ENCODE results near the gene MAP2K4. TPM values are rescaled to one million over a fixed set of nuclear protein-coding genes. Genes with fewer than 3 reads are reported as not detected.

The MAP2K4 gene
- total RNA-seq, 2 donors from 2014 or later = 19.9 to 24.9 TPM

DNA sequence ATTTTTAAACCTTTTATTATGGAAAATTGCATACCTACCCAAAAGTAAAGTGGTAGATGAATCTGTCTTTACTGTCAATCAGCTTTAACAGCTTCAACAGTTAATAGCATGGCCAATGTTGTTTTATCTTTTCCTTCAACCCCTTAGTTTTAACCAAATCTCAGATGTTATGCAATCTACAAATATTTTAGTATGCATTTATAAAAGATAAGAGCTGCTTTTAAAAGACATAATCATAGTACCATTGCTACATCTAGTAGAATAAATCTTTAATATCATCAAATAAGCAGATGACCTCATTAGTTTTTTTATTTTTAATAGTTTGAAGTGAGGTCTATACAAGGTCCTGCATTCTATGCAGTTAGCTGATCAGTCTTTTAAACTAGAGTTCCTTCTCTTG, 37.9 kb downstream of the MAP2K4 start:
- Mint-ChIP-seq H3K36me3 (peaks cover 10 to 25% of the 10 kb centered on the region in 2 donors), H3K9me3 (no peaks in the 10 kb centered on the region), H3K27ac (peak overlapping the region in 1 of 2 donors; percentile 44)
- DNase-seq (ENCODE audit: low spot score in 2 of 2) (no peak), ATAC-seq (no peak)

DNA sequence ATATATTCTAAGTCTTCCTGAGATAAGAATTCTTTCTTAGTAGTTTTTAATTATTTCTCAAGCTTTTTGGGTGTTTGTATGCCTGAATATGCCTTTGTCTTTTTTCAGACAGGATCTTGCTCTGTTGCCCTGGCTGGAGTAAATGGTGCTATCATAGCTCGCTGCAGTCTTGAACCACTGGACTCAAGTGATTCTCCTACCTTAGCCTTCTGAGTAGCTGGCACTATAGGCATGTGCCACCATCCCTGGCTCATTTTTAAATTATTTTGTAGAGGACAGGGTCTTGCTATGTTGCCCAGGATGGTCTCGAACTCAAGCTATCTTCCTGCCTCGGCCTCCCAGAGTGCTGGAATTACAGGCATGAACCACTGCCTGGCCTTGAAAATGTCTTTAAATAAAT, 41.6 kb downstream of the MAP2K4 start:
- no peak for DNase-seq (ENCODE audit: low spot score in 2 of 2)
- peaks cover 10 to 29% of the 10 kb centered on the region in 2 donors for H3K36me3 Mint-ChIP-seq
- peak overlapping the region in 1 of 2 donors; percentile 50 for H3K27ac Mint-ChIP-seq
- no peak for ATAC-seq
- H3K9me3 Mint-ChIP-seq = no peaks in the 10 kb centered on the region

DNA sequence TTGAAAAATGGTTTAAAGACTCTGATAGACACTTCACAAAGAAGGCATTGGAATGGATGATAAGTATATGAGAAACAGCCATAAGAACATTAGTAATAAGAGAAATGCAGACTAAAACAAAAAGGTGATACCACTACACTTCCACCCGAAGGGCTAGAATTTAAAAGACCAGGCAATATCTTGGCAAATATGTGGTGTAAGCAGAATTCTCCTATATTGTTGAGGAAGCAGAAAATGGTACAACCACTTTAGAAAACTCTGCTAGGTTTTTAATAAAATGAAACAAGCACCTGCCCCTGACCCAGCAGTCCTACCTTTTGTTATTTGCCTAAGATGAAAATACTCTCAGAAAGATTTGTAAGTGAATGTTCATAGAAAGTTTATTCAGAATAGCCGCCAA, 43.7 kb downstream of the MAP2K4 start:
- ATAC-seq (no peak), DNase-seq (ENCODE audit: low spot score in 2 of 2) (no peak)
- peak overlapping the region in 1 of 2 donors; percentile 52 for H3K27ac Mint-ChIP-seq
- no peaks in the 10 kb centered on the region for H3K9me3 Mint-ChIP-seq
- H3K36me3 Mint-ChIP-seq = peaks cover 10 to 23% of the 10 kb centered on the region in 2 donors

DNA sequence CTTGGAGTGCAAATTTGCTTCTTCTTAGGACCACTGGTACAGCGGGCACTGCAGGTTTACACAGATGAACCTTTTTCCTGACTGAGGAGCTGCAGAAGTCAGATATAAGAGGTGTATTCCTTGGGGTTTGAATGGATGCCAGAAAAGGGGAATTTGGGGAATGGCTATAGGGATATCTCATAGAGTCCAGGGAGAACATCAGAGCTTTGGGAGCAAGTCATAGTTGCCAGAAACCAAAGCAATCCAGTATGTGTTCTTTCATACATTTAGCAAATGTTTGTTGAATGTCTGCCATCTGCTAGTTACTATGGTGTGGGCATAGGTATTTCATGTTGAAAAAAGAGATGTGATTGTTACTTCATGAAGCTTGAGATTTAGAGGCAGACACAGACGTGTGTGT, 46.8 kb downstream of the MAP2K4 start:
- ATAC-seq (no peak), DNase-seq (ENCODE audit: low spot score in 2 of 2) (no peak)
- no peaks in the 10 kb centered on the region for H3K9me3 Mint-ChIP-seq
- H3K27ac Mint-ChIP-seq = no peak overlapping the region
- peaks cover 4 to 15% of the 10 kb centered on the region in 2 donors for H3K36me3 Mint-ChIP-seq

GRCh38 chr17:12068946-12069345, 48.3 kb downstream of the MAP2K4 start:
- H3K36me3 Mint-ChIP-seq = peaks cover 4 to 10% of the 10 kb centered on the region in 2 donors
- DNase-seq (ENCODE audit: low spot score in 2 of 2) = no peak
- H3K27ac Mint-ChIP-seq = no peak overlapping the region
- ATAC-seq = no peak
- H3K9me3 Mint-ChIP-seq = no peaks in the 10 kb centered on the region

DNA sequence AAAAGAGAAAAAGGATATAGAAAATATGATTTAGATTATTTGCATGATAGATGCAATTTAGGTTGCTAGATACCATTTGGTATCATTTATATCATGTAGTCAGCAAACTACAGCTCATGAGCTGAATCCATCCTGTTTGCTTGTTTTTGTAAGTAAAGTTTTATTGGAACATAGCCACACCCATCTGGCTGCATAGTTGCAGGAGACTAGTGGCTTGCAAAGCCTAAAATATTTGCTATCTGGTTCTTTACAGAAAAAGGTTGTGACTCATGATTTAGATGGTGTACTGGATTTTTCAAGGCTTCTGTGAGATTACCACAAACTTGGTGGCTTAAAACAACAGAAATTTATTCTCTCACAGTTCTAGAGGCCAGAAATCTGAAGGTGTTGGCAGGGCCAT, 49.9 kb downstream of the MAP2K4 start:
- Mint-ChIP-seq H3K36me3 (peaks cover 15 to 17% of the 10 kb centered on the region in 2 donors), H3K27ac (no peak overlapping the region), H3K9me3 (peaks cover 3% of the 10 kb centered on the region in 2 donors)
- ATAC-seq = no peak
- DNase-seq (ENCODE audit: low spot score in 2 of 2) = no peak

DNA sequence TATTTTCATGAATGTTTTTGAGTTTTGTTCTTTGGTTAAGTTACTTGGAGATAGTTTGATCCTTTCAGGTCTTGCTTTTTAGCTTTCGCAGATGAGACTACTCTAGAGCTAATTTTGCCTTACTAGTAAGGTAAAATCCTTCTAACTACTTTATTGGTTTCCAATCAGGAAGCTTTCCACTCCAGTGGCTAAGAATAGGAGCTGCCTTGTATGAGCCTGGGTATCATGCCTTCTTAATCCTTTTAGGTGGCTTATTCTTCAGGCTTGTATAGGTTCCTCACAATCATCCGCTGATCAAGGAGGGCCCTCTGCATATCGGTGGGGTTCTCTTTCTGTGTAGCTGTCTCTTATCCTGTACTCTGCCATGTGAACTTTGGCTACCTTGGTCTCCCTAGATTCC, 53.7 kb downstream of the MAP2K4 start:
- peaks cover 3 to 8% of the 10 kb centered on the region in 2 donors for H3K9me3 Mint-ChIP-seq
- ATAC-seq (no peak), DNase-seq (ENCODE audit: low spot score in 2 of 2) (no peak)
- no peak overlapping the region for H3K27ac Mint-ChIP-seq
- H3K36me3 Mint-ChIP-seq = peaks cover 24 to 34% of the 10 kb centered on the region in 2 donors

GRCh38 chr17:12077773-12078172, 57.1 kb downstream of the MAP2K4 start:
- DNase-seq (ENCODE audit: low spot score in 2 of 2) = no peak
- Mint-ChIP-seq H3K36me3 (peaks cover 40 to 59% of the 10 kb centered on the region in 2 donors), H3K27ac (peak overlapping the region in 1 of 2 donors; percentile 29)

GRCh38 chr17:12078791-12079190, 58.1 kb downstream of the MAP2K4 start:
- DNase-seq (ENCODE audit: low spot score in 2 of 2) (no peak), ATAC-seq (no peak)
- Mint-ChIP-seq H3K36me3 (peaks cover 40 to 59% of the 10 kb centered on the region in 2 donors), H3K27ac (no peak overlapping the region), H3K9me3 (peaks cover 3 to 8% of the 10 kb centered on the region in 2 donors)

More at GRCh38 chr17:12077773-12078172, 57.1 kb downstream of the MAP2K4 start:
- peaks cover 3 to 8% of the 10 kb centered on the region in 2 donors for H3K9me3 Mint-ChIP-seq
- ATAC-seq = no peak

- peak overlapping the region in 1 of 2 donors; percentile 29 for H3K27ac Mint-ChIP-seq
- H3K36me3 Mint-ChIP-seq = peaks cover 34 to 51% of the 10 kb centered on the region in 2 donors
- H3K9me3 Mint-ChIP-seq = peaks cover 0 to 5% of the 10 kb centered on the region in 2 donors
- DNase-seq (ENCODE audit: low spot score in 2 of 2) (no peak), ATAC-seq (no peak)
Measured at GRCh38 chr17:12081720-12082119, 61.0 kb downstream of the MAP2K4 start.

- Mint-ChIP-seq H3K9me3 (no peaks in the 10 kb centered on the region), H3K27ac (peak overlapping the region; percentile 12 to 59), H3K36me3 (peaks cover 23 to 40% of the 10 kb centered on the region in 2 donors)
- no peak for ATAC-seq
- DNase-seq (ENCODE audit: low spot score in 2 of 2) = no peak
Measured at GRCh38 chr17:12085076-12085949, 64.6 kb downstream of the MAP2K4 start.

- H3K36me3 Mint-ChIP-seq = peaks cover 10 to 23% of the 10 kb centered on the region in 2 donors
- no peaks in the 10 kb centered on the region for H3K9me3 Mint-ChIP-seq
- ATAC-seq (no peak), DNase-seq (ENCODE audit: low spot score in 2 of 2) (no peak)
- H3K27ac Mint-ChIP-seq = no peak overlapping the region
Measured at GRCh38 chr17:12088035-12088434, 67.4 kb downstream of the MAP2K4 start.

GRCh38 chr17:12089809-12090384, 69.2 kb downstream of the MAP2K4 start:
- Mint-ChIP-seq H3K36me3 (peaks cover 10 to 23% of the 10 kb centered on the region in 2 donors), H3K9me3 (no peaks in the 10 kb centered on the region), H3K27ac (no peak overlapping the region)
- DNase-seq (ENCODE audit: low spot score in 2 of 2) = no peak
- no peak for ATAC-seq

DNA sequence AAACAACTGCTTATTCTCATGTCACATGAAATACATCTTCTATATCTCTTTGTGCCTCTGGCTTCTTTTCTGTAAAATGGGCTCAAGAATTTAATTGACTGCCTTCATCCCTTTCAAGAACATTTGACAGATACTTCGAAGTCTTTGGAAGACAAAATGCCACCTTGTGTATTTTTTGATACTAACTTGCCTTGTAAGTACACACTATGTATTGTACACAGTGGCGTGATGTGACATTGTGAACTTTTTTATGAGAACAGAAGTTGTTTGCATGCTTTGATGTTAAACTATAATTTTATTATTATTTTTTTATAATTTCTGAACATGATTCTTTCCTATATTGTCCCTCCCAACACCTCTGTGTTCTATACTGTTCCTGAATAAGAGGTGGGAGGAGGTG, 73.7 kb downstream of the MAP2K4 start:
- ATAC-seq = no peak
- no peak for DNase-seq (ENCODE audit: low spot score in 2 of 2)
- H3K27ac Mint-ChIP-seq = no peak overlapping the region
- H3K9me3 Mint-ChIP-seq = no peaks in the 10 kb centered on the region
- H3K36me3 Mint-ChIP-seq = peaks cover 18 to 25% of the 10 kb centered on the region in 2 donors

DNA sequence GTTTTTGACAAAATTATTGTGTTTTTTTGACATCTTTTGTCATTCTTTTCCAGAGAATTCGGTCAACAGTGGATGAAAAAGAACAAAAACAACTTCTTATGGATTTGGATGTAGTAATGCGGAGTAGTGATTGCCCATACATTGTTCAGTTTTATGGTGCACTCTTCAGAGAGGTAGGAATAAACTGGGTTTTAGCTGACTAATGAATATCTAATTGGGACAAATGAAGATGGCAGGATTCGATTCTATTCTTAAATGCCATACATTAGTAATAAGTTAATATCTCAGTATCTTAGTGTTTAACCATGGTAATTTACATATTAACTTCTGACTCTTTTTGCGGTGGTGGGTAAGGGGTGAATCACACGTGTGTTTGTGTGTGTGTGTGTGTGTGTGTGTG, 74.8 kb downstream of the MAP2K4 start:
- Mint-ChIP-seq H3K36me3 (peaks cover 18% of the 10 kb centered on the region in 2 donors), H3K27ac (no peak overlapping the region), H3K9me3 (no peaks in the 10 kb centered on the region)
- DNase-seq (ENCODE audit: low spot score in 2 of 2) (no peak), ATAC-seq (no peak)

GRCh38 chr17:12097326-12097725, 76.6 kb downstream of the MAP2K4 start:
- Mint-ChIP-seq H3K36me3 (peaks cover 18% of the 10 kb centered on the region in 2 donors), H3K9me3 (no peaks in the 10 kb centered on the region), H3K27ac (no peak overlapping the region)
- DNase-seq (ENCODE audit: low spot score in 2 of 2) (no peak), ATAC-seq (no peak)

- DNase-seq (ENCODE audit: low spot score in 2 of 2) = no peak
- no peak overlapping the region for H3K27ac Mint-ChIP-seq
- peaks cover 18% of the 10 kb centered on the region in 2 donors for H3K36me3 Mint-ChIP-seq
- no peak for ATAC-seq
- no peaks in the 10 kb centered on the region for H3K9me3 Mint-ChIP-seq
Measured at GRCh38 chr17:12098568-12098967, 77.9 kb downstream of the MAP2K4 start.

Data from activated naive CD4-positive, alpha-beta T cell treated with anti-CD3 and anti-CD28 coated beads, Interleukin-2, amount 50 U/mL, for 72 hours (primary cell).